ENCODE data around the gene TUBGCP6.

TUBGCP6 gene

DNA sequence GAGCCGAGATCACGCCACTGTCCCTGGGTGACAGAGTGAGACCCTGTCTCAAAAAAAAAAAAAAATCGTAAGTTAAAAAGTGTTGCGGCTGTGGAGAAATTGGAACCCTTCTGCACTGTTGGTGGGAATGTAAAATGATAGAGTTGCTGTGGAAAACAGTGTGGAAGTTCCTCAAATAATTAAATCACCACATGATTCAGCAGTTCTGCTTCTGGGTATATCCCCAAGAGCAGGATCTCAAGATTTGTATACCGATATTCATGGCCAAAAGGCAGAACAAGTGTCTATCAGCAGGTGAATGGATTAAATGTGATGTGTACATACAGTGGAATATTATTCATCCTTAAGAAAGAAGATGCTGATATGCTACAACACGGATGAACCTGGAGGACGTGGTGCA lies 40.3 kb downstream of the TUBGCP6 start:
- H3K36me3 ChIP-seq (ENCODE audit: low read depth) = peaks cover 38% of the 10 kb centered on the region
- no peak overlapping the region for H3K4me3 ChIP-seq (ENCODE audit: severe bottlenecking)
- no peaks in the 10 kb centered on the region for H3K27me3 ChIP-seq (ENCODE audit: insufficient read depth, poor library complexity, severe bottlenecking)
- H3K27ac ChIP-seq (ENCODE audit: poor library complexity, severe bottlenecking) = no peak overlapping the region
- DNase-seq (ENCODE audit: low spot score) (no peak), ATAC-seq (ENCODE audit: low read depth) (no peak)
- H3K4me1 ChIP-seq (ENCODE audit: insufficient read depth, poor library complexity, severe bottlenecking) = no peaks in the 10 kb centered on the region
- TF ChIP-seq, protein P1, sequence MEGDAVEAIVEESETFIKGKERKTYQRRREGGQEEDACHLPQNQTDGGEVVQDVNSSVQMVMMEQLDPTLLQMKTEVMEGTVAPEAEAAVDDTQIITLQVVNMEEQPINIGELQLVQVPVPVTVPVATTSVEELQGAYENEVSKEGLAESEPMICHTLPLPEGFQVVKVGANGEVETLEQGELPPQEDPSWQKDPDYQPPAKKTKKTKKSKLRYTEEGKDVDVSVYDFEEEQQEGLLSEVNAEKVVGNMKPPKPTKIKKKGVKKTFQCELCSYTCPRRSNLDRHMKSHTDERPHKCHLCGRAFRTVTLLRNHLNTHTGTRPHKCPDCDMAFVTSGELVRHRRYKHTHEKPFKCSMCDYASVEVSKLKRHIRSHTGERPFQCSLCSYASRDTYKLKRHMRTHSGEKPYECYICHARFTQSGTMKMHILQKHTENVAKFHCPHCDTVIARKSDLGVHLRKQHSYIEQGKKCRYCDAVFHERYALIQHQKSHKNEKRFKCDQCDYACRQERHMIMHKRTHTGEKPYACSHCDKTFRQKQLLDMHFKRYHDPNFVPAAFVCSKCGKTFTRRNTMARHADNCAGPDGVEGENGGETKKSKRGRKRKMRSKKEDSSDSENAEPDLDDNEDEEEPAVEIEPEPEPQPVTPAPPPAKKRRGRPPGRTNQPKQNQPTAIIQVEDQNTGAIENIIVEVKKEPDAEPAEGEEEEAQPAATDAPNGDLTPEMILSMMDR (IDR thresholded peaks at IDR 0.05; ENCODE audit: poor library complexity, severe bottlenecking) = no peak
- H3K9me3 ChIP-seq (ENCODE audit: severe bottlenecking) = no peaks in the 10 kb centered on the region

GRCh38 chr22:50203288-50203687 lies 41.5 kb downstream of the TUBGCP6 start:
- Histone ChIP-seq H3K4me1 (ENCODE audit: insufficient read depth, poor library complexity, severe bottlenecking) (no peaks in the 10 kb centered on the region), H3K36me3 (ENCODE audit: low read depth) (peaks cover 45% of the 10 kb centered on the region)
- TF ChIP-seq, protein P1 (IDR thresholded peaks at IDR 0.05; ENCODE audit: poor library complexity, severe bottlenecking) = no peak

DNA sequence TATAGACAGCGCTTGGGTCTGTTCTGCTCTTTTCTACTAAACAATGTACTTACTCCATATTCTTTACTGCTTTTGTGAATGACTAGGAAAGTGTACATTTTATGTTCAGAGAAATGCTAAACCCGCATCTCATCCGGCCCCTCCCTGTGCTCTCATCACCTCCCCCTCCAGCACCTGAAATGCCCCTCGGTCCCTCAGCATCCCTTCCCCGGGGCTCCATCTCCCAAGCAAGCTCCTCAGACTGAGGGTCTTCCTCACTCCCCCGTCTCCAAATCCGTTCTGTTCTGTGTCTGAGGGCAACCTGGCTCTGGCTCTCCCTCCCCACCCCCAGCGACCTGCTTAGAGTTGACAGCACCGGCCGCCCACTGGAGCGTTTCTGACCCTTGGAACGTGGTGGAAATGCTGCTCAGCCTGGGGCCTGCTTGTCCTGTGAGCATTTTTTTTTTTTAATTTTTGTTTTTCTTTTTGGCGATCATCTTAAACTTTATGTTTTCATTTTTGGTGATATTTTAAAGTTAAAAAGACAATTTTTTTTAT lies 42.6 kb downstream of the TUBGCP6 start:
- TF ChIP-seq, protein P1 (IDR thresholded peaks at IDR 0.05; ENCODE audit: poor library complexity, severe bottlenecking) = no peak
- peak overlapping the region; percentile 100 for H3K4me3 ChIP-seq (ENCODE audit: severe bottlenecking)
- no peaks in the 10 kb centered on the region for H3K4me1 ChIP-seq (ENCODE audit: insufficient read depth, poor library complexity, severe bottlenecking)
- peaks cover 46% of the 10 kb centered on the region for H3K36me3 ChIP-seq (ENCODE audit: low read depth)
- H3K27ac ChIP-seq (ENCODE audit: poor library complexity, severe bottlenecking) = no peak overlapping the region
- H3K9me3 ChIP-seq (ENCODE audit: severe bottlenecking) = no peaks in the 10 kb centered on the region
- DNase-seq (ENCODE audit: low spot score) (no peak), ATAC-seq (ENCODE audit: low read depth) (no peak)
- H3K27me3 ChIP-seq (ENCODE audit: insufficient read depth, poor library complexity, severe bottlenecking) = no peaks in the 10 kb centered on the region

More at GRCh38 chr22:50203288-50203687, 41.5 kb downstream of the TUBGCP6 start:
- no peak overlapping the region for H3K4me3 ChIP-seq (ENCODE audit: severe bottlenecking)
- H3K9me3 ChIP-seq (ENCODE audit: severe bottlenecking) = no peaks in the 10 kb centered on the region
- H3K27ac ChIP-seq (ENCODE audit: poor library complexity, severe bottlenecking) = no peak overlapping the region
- no peaks in the 10 kb centered on the region for H3K27me3 ChIP-seq (ENCODE audit: insufficient read depth, poor library complexity, severe bottlenecking)
- DNase-seq (ENCODE audit: low spot score) (no peak), ATAC-seq (ENCODE audit: low read depth) (no peak)

DNA sequence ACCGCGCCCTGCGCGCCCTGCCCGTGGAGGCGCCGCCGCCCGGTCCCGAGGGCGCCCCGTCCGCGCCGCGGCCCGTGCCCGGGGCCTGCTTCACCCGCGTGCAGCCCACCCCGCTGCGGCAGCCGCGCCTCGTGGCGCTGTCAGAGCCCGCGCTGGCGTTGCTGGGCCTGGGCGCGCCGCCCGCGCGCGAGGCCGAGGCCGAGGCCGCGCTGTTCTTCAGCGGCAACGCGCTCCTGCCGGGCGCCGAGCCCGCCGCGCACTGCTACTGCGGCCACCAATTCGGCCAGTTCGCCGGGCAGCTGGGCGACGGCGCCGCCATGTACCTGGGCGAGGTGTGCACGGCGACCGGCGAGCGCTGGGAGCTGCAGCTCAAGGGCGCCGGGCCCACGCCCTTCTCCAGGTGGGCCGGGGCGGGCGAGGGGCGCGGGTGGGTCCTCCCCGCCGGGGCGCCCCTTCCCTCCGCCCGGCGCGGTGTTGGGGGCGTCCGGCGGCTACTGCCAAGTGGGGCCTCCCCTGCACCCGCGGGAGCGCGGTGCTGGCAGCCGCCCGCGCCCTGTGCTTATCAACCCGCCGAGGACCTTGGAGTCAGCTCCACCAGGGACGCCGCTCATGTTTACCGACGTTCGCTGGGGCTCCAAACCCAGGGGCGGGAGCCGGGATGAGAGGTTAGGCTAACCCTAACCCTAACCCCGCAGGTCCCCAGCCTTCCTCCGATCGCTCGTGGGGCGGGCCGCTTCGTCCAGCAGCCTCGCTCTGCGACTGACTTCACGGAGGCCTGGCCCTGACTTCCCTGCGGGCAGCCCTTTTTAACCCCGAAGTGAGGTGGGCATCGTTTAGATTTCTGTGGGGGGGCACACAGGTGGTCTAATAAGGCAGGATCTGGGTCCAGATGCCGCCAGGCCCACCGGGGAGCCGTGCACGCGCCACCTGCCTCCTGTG lies 43.4 kb downstream of the TUBGCP6 start:
- H3K4me3 ChIP-seq (ENCODE audit: severe bottlenecking) = peak overlapping the region; percentile 100
- H3K27ac ChIP-seq (ENCODE audit: poor library complexity, severe bottlenecking) = peak overlapping the region; percentile 50
- DNase-seq (ENCODE audit: low spot score) (no peak), ATAC-seq (ENCODE audit: low read depth) (no peak)
- TF ChIP-seq, protein P1 (IDR thresholded peaks at IDR 0.05; ENCODE audit: poor library complexity, severe bottlenecking) = no peak
- no peaks in the 10 kb centered on the region for H3K27me3 ChIP-seq (ENCODE audit: insufficient read depth, poor library complexity, severe bottlenecking)
- no peaks in the 10 kb centered on the region for H3K4me1 ChIP-seq (ENCODE audit: insufficient read depth, poor library complexity, severe bottlenecking)
- H3K9me3 ChIP-seq (ENCODE audit: severe bottlenecking) = no peaks in the 10 kb centered on the region
- peaks cover 39% of the 10 kb centered on the region for H3K36me3 ChIP-seq (ENCODE audit: low read depth)

Data from RWPE2 (cell line).